Endothelial cell of umbilical vein (primary cell): ENCODE data around the gene KRTAP25-1. TPM values are rescaled to one million over a fixed set of nuclear protein-coding genes. Genes with fewer than 3 reads are reported as not detected.

Experiments
- BruUV-seq: library from RNA; stranded (reverse); fragments of 400-500 nt; replicated peaks from 2 replicates; lab custom pipeline; 2021; lab: Mats Ljungman, UMichigan
- CTCF ChIA-PET: fragments of 300-600, 350-600 bp; sonication (Branson Sonifier 250); formaldehyde crosslinking; loops from one replicate; lab custom pipeline; 2021; ENCODE audit warnings: antibody characterized with exemption, inconsistent platforms; lab: Charles Lee
- POLR2A ChIA-PET: fragments of 300-600, 350-600 bp; sonication (Branson Sonifier 250); formaldehyde crosslinking; loops from one replicate; lab custom pipeline; 2021; ENCODE audit warnings: antibody characterized with exemption, inconsistent platforms; lab: Charles Lee
- DNase-seq: peaks from one replicate; pipeline ENCODE4 v3.0.0-alpha.2; 2011; ENCODE audit warnings: low read depth, low spot score
- FAIRE-seq: peaks from 2 replicates; lab custom pipeline; 2011; peaks lifted over from hg19 to GRCh38; lab: Jason Lieb, UNC
- H2AFZ ChIP-seq: 2 replicates; pipeline ENCODE4 v1.6.0; 2012; ENCODE audit warnings: low read depth, low read length, control low read depth, inconsistent platforms
- H3K27ac ChIP-seq: 2 replicates; pipeline ENCODE4 v1.5.1; 2011; ENCODE audit warnings: low read depth, mild to moderate bottlenecking, control low read depth, low read length, moderate library complexity; ENCODE audit not compliant: insufficient read depth
- H3K27me3 ChIP-seq, 2 experiments: 2 replicates each; pipeline versions ENCODE4 v1.6.0 to v1.6.1; 2011; ENCODE audit warnings: low read length in 2 of 2, mixed read lengths in 1 of 2; ENCODE audit not compliant: control insufficient read depth in 2 of 2, insufficient read depth in 2 of 2
- H3K36me3 ChIP-seq, 2 experiments: 2 replicates in 1 of 2; 3 replicates in 1 of 2; pipeline ENCODE4 v1.5.1; 2011; ENCODE audit warnings: low read length in 2 of 2, mild to moderate bottlenecking in 1 of 2, moderate library complexity in 1 of 2; ENCODE audit not compliant: control insufficient read depth in 2 of 2, insufficient read depth in 2 of 2; ENCODE audit errors: extremely low read depth in 1 of 2
- H3K4me1 ChIP-seq: 3 replicates; pipeline ENCODE4 v1.5.1; 2011; ENCODE audit warnings: mild to moderate bottlenecking, low read length; ENCODE audit not compliant: control insufficient read depth, insufficient read depth; ENCODE audit errors: extremely low read depth
- H3K4me2 ChIP-seq: 2 replicates; pipeline ENCODE4 v1.6.1; 2011; ENCODE audit warnings: low read length, control low read depth, mixed read lengths; ENCODE audit not compliant: insufficient read depth
- H3K4me3 ChIP-seq, 3 experiments: fragments of 200-600 bp in 1 of 3; sonication (generic), shearing (Covaris generic) in 1 of 3; replicated peaks in 1 of 3; 2 replicates each; pipeline ENCODE4 v1.5.1; 2011 to 2016; ENCODE audit warnings: control low read depth in 3 of 3, low read length in 3 of 3, mild to moderate bottlenecking in 2 of 3, inconsistent platforms in 1 of 3, low read depth in 1 of 3, moderate library complexity in 1 of 3; ENCODE audit not compliant: insufficient read depth in 1 of 3
- H3K79me2 ChIP-seq: 2 replicates; pipeline ENCODE4 v1.6.0; 2012; ENCODE audit warnings: low read length, inconsistent platforms; ENCODE audit not compliant: control insufficient read depth, insufficient read depth
- H3K9ac ChIP-seq: replicated peaks from 2 replicates; pipeline ENCODE3; 2011; ENCODE audit warnings: low read length, control low read depth; ENCODE audit not compliant: insufficient read depth; ENCODE audit errors: extremely low read depth
- H3K9me1 ChIP-seq: replicated peaks from 3 replicates; pipeline ENCODE4 v1.6.0; 2011; ENCODE audit warnings: mild to moderate bottlenecking, low read length; ENCODE audit not compliant: control insufficient read depth, insufficient read depth; ENCODE audit errors: extremely low read depth
- H3K9me3 ChIP-seq: replicated peaks from 2 replicates; pipeline ENCODE4 v1.5.1; 2012; ENCODE audit warnings: low read length, inconsistent platforms; ENCODE audit not compliant: control insufficient read depth, insufficient read depth
- H4K20me1 ChIP-seq: replicated peaks from 2 replicates; pipeline ENCODE3; 2011; ENCODE audit warnings: mild to moderate bottlenecking, low read length; ENCODE audit not compliant: control insufficient read depth, insufficient read depth; ENCODE audit errors: extremely low read depth
- EZH2 ChIP-seq: IDR thresholded peaks from 2 replicates; pipeline ENCODE4 v1.6.1; 2012; ENCODE audit warnings: borderline replicate concordance, low read depth, mild to moderate bottlenecking, moderate library complexity, low read length, inconsistent platforms; ENCODE audit not compliant: severe bottlenecking
- FOS ChIP-seq: IDR thresholded peaks from 2 replicates; pipeline ENCODE4 v1.6.1; 2011; ENCODE audit warnings: mild to moderate bottlenecking, low read length, moderate library complexity, borderline replicate concordance; ENCODE audit not compliant: insufficient read depth
- GATA2 ChIP-seq: IDR thresholded peaks from 2 replicates; pipeline ENCODE4 v1.7.0; 2011; ENCODE audit warnings: low read depth, mild to moderate bottlenecking, moderate library complexity, mixed read lengths, low read length; ENCODE audit not compliant: insufficient read length, insufficient read depth
- JUN ChIP-seq: IDR thresholded peaks from 2 replicates; pipeline ENCODE4 v1.6.1; 2011; ENCODE audit warnings: borderline replicate concordance, low read depth; ENCODE audit not compliant: insufficient read length, insufficient read depth
- MYC ChIP-seq: IDR thresholded peaks from one replicate; pipeline ENCODE4 v1.6.1; 2011; ENCODE audit warnings: mild to moderate bottlenecking, low read depth, low read length
- POLR2A ChIP-seq: IDR thresholded peaks from 2 replicates; pipeline ENCODE4 v1.6.1; 2012; ENCODE audit warnings: low read depth, mild to moderate bottlenecking, control low read depth, low read length
- POLR2AphosphoS5 ChIP-seq: IDR thresholded peaks from 2 replicates; pipeline ENCODE4 v1.6.1; 2012; ENCODE audit warnings: low read depth, mild to moderate bottlenecking, control low read depth, low read length, moderate library complexity; ENCODE audit not compliant: insufficient read depth
- dilution Hi-C: fragments of 300-500 bp; cut with MboI; formaldehyde crosslinking; loops from one replicate; pipeline ENCODE4 v1.15.0; 2019; ENCODE audit warnings: low sequenced_read_pairs; ENCODE audit not compliant: extremely low pct_ligation_motif_present
- intact Hi-C: fragments of 100-400 bp; cut with micrococcal nuclease; formaldehyde crosslinking; loops from one replicate; pipeline ENCODE4 v1.10.0; 2022
- polyA plus RNA-seq, 4 experiments: library from polyadenylated mRNA; depleted of rRNA in 3 of 4; stranded (reverse) in 3 of 4; unstranded in 1 of 4; fragments of >200 nt; gene quantifications; 2 replicates each; pipeline versions ENCODE4 v1.2.1 to v1.2.3, GENCODE V29; 2011 to 2012; ENCODE audit warnings: missing spikeins in 1 of 4
- total RNA-seq: library from RNA; stranded (reverse); gene quantifications from 2 replicates; pipeline ENCODE4 v1.2.3, GENCODE V29; 2021
- TF ChIP-seq, protein P1 (sequence below), 2 donors: IDR thresholded peaks; 1 replicate in 1 of 2; 2 replicates in 1 of 2; pipeline ENCODE4 v1.5.1; 2011; ENCODE audit warnings: low read length in 2 of 2, mild to moderate bottlenecking in 2 of 2, moderate library complexity in 2 of 2, control low read depth in 1 of 2, inconsistent platforms in 1 of 2, low read depth in 1 of 2; ENCODE audit not compliant: insufficient read depth in 1 of 2; ENCODE audit errors: extremely low read depth in 1 of 2
- TF ChIP-seq, protein P2 (sequence below): IDR thresholded peaks from 2 replicates; pipeline ENCODE4 v1.6.1; 2011; ENCODE audit not compliant: insufficient read depth, insufficient read length

Gene KRTAP25-1
- total and polyA plus RNA-seq, 2 donors (not counting 3 experiments of a cell fraction or from before 2014, with no cell fraction given), result not detected

DNA sequence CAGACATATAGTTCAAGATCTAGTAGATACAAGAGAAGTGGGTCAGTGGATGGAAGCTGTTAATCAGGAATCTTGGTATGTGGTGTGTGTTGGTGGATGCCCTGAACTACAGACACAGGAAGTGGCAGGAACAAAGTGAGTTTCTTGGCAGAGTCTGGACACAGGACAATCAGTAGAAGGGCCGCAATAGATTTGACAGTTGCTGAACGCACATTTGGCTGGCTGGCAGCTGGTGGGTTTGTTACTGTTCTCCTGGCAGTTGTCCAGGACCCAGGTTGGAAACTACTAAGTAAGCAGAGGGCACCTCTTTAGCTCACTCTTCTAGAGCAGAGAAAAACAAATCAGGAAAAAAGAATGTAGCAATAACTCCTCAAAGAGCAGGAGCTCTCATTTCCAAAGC lies 17.6 kb upstream of the KRTAP25-1 start:
- CTCF ChIA-PET, result no interaction called here
- DNase-seq, result no peak
- H3K4me2 ChIP-seq, result no peak overlapping the region
- no peaks in the 10 kb centered on the region for H4K20me1 ChIP-seq
- H3K4me1 ChIP-seq, result no peaks in the 10 kb centered on the region
- H3K36me3 ChIP-seq, result no peaks in the 10 kb centered on the region
- H3K27ac ChIP-seq, result no peak overlapping the region
- H3K27me3 ChIP-seq, result no peaks in the 10 kb centered on the region
- H3K9me1 ChIP-seq, result no peaks in the 10 kb centered on the region
- POLR2A ChIA-PET, result no interaction called here
- no peak for FAIRE-seq
- intact Hi-C loops, result no loop called here
- no peak overlapping the region for H2AFZ ChIP-seq
- H3K9me3 ChIP-seq, result peaks cover 8% of the 10 kb centered on the region
- TF ChIP-seq MYC (no peak), JUN (no peak), POLR2AphosphoS5 (no peak), FOS (no peak), POLR2A (no peak), EZH2 (no peak), GATA2 (no peak)
- TF ChIP-seq, protein P1, sequence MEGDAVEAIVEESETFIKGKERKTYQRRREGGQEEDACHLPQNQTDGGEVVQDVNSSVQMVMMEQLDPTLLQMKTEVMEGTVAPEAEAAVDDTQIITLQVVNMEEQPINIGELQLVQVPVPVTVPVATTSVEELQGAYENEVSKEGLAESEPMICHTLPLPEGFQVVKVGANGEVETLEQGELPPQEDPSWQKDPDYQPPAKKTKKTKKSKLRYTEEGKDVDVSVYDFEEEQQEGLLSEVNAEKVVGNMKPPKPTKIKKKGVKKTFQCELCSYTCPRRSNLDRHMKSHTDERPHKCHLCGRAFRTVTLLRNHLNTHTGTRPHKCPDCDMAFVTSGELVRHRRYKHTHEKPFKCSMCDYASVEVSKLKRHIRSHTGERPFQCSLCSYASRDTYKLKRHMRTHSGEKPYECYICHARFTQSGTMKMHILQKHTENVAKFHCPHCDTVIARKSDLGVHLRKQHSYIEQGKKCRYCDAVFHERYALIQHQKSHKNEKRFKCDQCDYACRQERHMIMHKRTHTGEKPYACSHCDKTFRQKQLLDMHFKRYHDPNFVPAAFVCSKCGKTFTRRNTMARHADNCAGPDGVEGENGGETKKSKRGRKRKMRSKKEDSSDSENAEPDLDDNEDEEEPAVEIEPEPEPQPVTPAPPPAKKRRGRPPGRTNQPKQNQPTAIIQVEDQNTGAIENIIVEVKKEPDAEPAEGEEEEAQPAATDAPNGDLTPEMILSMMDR (IDR thresholded peaks at IDR 0.05; ENCODE audit: extremely low read depth in 1 of 2, insufficient read depth in 1 of 2, low read depth in 1 of 2, low read length in 2 of 2), result no peak
- TF ChIP-seq, protein P2, sequence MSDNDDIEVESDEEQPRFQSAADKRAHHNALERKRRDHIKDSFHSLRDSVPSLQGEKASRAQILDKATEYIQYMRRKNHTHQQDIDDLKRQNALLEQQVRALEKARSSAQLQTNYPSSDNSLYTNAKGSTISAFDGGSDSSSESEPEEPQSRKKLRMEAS, result no peak
- H3K4me3 ChIP-seq, result no peak overlapping the region
- no peak overlapping the region for H3K9ac ChIP-seq
- dilution Hi-C loops, result no loop called here
- H3K79me2 ChIP-seq, result no peaks in the 10 kb centered on the region
- BruUV-seq, result no TSS peak
